RPMI7951 (cell line): ENCODE measurements around the gene RAVER1. TPM values are rescaled to one million over a fixed set of nuclear protein-coding genes. Genes with fewer than 3 reads are reported as not detected.
"Not testable (repeated sequence)": the region's sequence is repeated elsewhere in the genome, so short reads cannot be mapped to it uniquely, and the experiment has no call there.

Experiments
- DNase-seq: peaks from one replicate; pipeline ENCODE4 v3.0.0-alpha.2; 2012; ENCODE audit warnings: low read depth
- total RNA-seq: library from RNA; depleted of rRNA; stranded (reverse); fragments of >200 nt; shearing (Covaris generic); gene quantifications from 2 replicates; pipeline ENCODE4 v1.2.3, GENCODE V29; 2014

RAVER1 gene
- total RNA-seq, 1 experiment from 2014 or later: 9.0 TPM

- DNase-seq: peak; percentile 20
Measured at GRCh38 chr19:10290357-10290875, 42.9 kb downstream of the RAVER1 start.

GRCh38 chr19:10289836-10290356, 43.4 kb downstream of the RAVER1 start, which contains the start of gene ICAM5:
TSS of gene ICAM5 (plus strand) at chr19:10289952. CDS start at chr19:10290044, 92 bp downstream.
- peak; percentile 67 for DNase-seq

DNA sequence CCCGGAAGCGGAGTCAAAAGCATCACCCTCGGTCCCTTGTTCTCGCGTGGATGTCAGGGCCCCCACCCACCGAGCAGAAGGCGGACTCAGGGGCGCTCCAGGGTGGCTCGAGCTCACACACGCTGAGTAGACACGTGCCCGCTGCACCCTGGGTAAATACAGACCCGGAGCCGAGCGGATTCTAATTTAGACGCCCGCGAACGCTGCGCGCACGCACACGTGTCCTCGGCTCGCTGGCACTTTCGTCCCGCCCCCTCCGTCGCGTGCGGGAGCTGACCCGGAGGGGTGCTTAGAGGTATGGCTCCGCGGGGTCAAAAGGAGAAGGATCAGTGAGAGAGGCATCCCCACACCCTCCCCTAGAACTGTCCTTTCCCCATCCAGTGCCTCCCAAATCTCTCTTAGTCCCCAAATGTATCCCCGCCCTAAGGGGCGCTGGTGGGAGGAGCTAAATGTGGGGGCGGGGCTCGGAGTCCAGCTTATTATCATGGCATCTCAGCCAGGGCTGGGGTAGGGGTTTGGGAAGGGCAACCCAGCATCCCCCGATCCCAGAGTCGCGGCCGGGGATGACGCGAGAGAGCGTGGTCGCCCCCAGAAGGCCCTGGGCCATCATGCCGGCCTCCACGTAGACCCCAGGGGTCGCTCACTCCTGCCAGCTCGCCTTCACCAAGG, 44.0 kb downstream of the RAVER1 start:
- peak; percentile 80 for DNase-seq

DNA sequence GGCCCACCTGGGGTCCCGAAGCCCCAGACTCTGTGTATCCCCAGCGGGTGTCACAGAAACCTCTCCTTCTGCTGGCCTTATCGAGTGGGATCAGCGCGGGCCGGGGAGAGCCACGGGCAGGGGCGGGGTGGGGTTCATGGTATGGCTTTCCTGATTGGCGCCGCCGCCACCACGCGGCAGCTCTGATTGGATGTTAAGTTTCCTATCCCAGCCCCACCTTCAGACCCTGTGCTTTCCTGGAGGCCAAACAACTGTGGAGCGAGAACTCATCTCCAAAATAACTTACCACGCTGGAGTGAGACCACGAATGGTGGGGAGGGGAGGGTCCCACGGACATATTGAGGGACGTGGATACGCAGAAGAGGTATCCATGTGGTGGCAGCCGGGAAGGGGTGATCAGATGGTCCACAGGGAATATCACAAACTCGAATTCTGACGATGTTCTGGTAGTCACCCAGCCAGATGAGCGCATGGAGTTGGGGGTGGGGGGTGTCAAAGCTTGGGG, 44.6 kb downstream of the RAVER1 start:
- DNase-seq: peak; percentile 71

- no peak for DNase-seq
Measured at GRCh38 chr19:10286803-10287737, 46.3 kb downstream of the RAVER1 start, which contains the start of gene ICAM4. TSS of gene ICAM4 (plus strand) at chr19:10286955. CDS start at chr19:10287013, 58 bp downstream.

- no peak for DNase-seq
Measured at GRCh38 chr19:10285393-10285792, 47.9 kb downstream of the RAVER1 start.

- DNase-seq: no peak
Measured at GRCh38 chr19:10284960-10285278, 48.4 kb downstream of the RAVER1 start.

DNA sequence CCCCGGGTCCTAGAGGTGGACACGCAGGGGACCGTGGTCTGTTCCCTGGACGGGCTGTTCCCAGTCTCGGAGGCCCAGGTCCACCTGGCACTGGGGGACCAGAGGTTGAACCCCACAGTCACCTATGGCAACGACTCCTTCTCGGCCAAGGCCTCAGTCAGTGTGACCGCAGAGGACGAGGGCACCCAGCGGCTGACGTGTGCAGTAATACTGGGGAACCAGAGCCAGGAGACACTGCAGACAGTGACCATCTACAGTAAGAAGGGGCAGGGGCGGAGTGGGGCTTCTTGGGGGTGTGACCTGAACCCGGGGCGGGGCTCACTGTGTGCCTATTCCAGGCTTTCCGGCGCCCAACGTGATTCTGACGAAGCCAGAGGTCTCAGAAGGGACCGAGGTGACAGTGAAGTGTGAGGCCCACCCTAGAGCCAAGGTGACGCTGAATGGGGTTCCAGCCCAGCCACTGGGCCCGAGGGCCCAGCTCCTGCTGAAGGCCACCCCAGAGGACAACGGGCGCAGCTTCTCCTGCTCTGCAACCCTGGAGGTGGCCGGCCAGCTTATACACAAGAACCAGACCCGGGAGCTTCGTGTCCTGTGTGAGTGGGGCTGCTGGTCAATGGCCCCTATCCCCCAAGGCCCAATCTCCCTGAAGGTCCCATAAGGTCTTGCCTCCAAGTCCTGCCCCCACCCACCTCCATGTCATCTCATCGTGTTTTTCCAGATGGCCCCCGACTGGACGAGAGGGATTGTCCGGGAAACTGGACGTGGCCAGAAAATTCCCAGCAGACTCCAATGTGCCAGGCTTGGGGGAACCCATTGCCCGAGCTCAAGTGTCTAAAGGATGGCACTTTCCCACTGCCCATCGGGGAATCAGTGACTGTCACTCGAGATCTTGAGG, 49.0 kb downstream of the RAVER1 start:
- DNase-seq: no peak

DNA sequence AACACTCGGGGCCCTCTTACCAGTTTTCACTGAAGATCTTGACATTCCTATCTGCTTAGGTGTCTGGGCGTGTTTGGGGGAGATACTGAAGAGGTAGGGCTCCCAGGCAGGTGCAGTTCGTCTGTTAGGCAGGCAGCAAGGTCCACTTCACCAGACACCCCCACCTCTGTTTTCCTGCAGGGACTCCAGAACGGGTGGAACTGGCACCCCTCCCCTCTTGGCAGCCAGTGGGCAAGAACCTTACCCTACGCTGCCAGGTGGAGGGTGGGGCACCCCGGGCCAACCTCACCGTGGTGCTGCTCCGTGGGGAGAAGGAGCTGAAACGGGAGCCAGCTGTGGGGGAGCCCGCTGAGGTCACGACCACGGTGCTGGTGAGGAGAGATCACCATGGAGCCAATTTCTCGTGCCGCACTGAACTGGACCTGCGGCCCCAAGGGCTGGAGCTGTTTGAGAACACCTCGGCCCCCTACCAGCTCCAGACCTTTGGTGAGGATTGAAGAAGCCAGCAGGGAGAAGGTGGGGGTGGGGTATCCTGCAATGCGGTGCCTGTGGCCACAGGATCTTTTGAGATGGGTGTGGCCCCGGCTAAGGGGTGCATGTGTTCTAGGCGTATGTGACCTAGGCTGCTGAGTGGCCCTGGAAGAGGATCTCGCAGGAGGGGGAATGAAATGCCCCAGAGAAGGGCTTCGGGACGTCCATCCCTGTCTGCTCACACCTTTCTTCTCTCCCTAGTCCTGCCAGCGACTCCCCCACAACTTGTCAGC, 49.8 kb downstream of the RAVER1 start:
- DNase-seq: no peak

- DNase-seq: not testable (repeated sequence)
Measured at GRCh38 chr19:10282043-10282442, 51.3 kb downstream of the RAVER1 start.

- no peak for DNase-seq
Measured at GRCh38 chr19:10279737-10280442, 53.4 kb downstream of the RAVER1 start.

- DNase-seq: no peak
Measured at GRCh38 chr19:10278935-10279334, 54.4 kb downstream of the RAVER1 start.

DNA sequence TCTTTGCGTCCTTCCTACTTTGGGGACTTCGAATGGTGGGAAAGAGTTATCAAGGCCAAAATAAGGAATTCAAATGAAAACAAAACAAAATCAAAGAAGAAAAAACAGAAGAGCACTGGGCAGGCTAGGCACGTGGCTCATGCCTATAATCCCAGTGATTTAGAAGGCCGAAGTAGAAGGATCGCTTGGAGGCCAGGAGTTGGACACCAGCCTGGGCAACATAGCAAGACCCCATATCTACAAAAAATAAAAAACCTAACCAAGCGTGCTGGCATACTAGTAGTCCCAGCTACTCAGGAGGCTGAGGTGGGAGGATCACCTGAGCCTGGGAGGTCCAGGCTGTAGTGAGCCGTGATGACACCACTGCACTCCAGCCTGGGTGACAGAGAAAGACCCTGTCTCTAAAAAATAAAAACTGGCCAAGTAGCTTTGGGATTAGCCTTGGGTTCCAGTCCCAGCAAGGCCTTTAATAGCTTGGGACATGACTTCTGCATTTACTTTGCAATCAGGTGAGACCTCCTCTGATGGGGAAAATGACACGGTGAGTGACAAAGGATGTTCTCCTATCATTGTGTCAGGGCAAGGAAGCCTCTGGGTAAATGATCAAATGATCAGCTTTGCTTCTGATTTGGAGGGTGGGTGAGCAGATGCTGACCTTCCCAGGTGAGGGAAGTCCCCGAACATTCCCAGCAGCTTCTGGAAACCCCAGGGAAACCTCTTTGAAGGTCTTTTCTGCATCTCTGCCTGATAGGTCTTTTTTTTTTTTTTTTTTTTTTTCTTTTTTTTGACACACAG, 55.3 kb downstream of the RAVER1 start:
- no peak for DNase-seq

- no peak for DNase-seq
Measured at GRCh38 chr19:10274589-10274988, 58.7 kb downstream of the RAVER1 start.

- peak; percentile 61 for DNase-seq
Measured at GRCh38 chr19:10271543-10272086, 61.7 kb downstream of the RAVER1 start.

- peak; percentile 92 for DNase-seq
Measured at GRCh38 chr19:10270616-10271394, 62.5 kb downstream of the RAVER1 start, which contains the start of gene ICAM1. TSS of gene ICAM1 (plus strand) at chr19:10271120. CDS start at chr19:10271160, 40 bp downstream.

DNA sequence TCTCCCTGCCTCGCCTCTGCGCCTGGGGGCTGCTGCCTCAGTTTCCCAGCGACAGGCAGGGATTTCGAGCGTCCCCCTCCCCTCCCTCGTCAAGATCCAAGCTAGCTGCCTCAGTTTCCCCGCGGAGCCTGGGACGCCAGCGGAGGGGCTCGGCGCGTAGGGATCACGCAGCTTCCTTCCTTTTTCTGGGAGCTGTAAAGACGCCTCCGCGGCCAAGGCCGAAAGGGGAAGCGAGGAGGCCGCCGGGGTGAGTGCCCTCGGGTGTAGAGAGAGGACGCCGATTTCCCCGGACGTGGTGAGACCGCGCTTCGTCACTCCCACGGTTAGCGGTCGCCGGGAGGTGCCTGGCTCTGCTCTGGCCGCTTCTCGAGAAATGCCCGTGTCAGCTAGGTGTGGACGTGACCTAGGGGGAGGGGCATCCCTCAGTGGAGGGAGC, 63.1 kb downstream of the RAVER1 start:
- DNase-seq: peak; percentile 90
